Activated CD8-positive, alpha-beta memory T cell treated with anti-CD3 and anti-CD28 coated beads for 4 hours (primary cell): ENCODE data around the gene PCNX4.

Experiments
- DNase-seq, 2 donors: peaks; one replicate each; pipeline ENCODE4 v3.0.0-alpha.2; 2020; ENCODE audit warnings: low read depth in 2 of 2

The PCNX4 gene

DNA sequence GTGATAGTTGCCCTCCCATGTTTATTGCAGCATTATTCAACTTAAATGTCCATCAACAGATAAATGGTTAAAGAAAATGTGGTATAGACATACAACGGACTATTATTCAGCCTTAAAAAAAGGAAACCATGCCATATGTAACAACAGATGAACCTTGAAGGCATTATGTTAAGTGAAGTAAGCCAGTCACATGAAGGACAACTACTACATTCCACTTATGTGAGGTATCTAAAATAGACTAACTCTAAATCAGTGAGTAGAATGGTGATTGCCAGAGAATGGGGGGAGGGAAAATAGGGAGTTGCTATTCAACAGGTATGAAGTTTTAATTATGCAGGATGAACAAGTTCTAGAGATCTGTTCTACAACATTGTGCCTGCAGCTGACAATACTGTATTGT lies 10.1 kb downstream of the PCNX4 start:
- DNase-seq = no peak

DNA sequence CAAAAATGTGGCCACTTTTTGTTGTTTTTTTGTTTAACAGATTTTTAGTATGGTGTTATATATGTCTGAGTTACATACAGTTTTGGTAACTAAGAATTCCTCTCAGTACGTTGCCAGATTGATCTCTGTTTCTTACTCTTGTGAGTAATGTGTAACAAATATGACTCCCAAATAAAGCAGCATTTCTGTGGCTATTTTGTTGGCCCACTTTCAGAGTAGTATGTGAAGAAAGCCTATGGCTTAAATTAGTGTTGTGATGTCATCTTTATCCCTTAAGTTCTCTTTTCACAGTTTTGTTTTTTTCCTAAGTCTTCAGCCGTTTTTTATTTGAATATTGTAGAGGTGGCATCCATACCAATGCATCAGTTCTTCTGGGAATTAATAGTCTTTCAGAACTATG lies 10.7 kb downstream of the PCNX4 start:
- DNase-seq = no peak

- no peak for DNase-seq
Measured at GRCh38 chr14:60106339-60106738, 14.6 kb downstream of the PCNX4 start.

DNA sequence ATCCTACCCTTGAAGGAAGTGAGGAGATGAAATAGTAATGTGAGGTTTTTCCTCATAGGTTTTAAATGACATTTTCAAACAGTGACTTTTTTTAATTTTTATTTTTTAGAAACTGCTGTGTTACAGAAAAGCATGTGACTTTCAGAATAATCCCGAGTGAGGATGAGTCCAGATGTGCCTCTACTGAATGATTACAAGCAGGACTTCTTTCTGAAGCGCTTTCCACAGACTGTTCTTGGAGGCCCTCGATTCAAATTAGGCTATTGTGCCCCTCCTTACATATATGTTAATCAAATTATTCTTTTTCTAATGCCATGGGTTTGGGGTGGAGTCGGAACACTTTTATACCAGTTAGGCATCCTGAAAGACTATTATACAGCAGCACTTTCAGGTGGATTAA lies 15.8 kb downstream of the PCNX4 start:
- DNase-seq = no peak

DNA sequence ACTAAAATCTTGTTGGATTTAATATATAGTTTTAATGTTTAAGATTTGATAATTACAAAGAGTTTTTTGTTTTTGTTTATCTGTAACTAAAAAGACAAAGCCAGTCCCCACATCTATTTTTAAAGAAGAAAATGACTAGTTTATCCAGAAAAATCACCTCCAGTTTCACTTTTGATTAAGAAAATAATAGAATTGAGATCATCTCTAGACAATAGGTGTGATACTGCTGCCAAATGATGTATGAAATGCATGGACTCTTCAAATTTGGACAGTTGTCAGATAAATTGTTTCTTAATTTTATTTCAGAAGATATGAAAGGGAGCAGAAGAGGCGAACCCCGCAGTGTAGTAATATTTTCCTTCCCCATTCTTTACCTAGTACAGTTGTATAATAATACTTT lies 20.0 kb downstream of the PCNX4 start:
- DNase-seq = no peak

DNA sequence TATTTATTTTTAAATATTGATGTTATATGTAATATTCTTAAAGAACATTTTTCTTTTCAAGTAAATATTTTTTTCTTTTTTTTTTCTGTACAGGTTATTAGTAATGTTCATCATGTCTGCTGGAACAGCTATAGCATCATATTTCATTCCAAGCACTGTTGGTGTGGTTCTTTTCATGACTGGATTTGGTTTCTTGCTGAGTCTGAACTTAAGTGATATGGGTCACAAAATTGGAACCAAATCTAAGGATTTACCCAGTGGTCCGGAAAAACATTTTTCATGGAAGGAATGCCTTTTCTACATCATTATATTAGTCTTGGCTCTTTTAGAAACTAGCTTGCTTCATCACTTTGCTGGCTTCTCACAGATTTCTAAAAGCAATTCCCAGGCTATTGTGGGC lies 23.2 kb downstream of the PCNX4 start:
- DNase-seq = no peak

- no peak for DNase-seq
Measured at GRCh38 chr14:60116181-60116580, 24.5 kb downstream of the PCNX4 start.

DNA sequence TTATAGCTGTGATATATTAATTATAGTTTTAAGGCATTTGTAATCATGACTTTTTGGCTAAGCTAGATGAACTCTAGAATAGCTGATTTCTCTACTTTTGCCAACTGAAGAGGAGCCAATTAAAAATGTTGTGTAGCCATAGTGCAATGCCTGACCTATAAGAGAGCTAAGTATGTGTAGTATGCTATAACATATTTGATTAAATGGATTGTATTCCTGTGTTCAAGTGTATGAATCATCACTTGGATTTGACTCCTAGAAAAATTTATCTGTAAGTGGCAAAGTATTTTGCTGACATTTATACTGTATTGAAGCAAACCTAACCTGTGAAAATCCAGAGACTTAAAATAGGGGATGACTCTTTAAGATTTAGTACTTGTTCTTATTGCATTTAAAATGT lies 34.2 kb downstream of the PCNX4 start:
- DNase-seq = no peak

- DNase-seq = no peak
Measured at GRCh38 chr14:60133487-60133886, 41.8 kb downstream of the PCNX4 start.

DNA sequence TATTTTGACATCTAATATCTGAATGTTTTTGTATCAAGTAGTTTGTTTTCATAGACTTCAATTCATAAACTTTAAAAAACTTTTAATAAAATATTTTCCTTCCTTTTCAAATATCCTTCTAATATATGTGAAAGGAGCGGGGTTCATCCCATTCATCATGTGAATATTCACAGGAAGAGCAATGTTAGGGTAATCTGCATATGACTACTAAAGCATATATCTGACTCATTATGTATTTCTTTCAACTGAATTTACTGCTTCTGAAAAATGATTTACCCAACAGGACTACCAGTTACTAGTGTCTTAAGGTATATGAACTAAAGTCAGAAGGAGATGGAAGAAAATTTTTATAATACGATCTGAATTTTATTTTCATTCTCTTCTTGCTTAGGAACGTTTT lies 43.0 kb downstream of the PCNX4 start:
- no peak for DNase-seq

DNA sequence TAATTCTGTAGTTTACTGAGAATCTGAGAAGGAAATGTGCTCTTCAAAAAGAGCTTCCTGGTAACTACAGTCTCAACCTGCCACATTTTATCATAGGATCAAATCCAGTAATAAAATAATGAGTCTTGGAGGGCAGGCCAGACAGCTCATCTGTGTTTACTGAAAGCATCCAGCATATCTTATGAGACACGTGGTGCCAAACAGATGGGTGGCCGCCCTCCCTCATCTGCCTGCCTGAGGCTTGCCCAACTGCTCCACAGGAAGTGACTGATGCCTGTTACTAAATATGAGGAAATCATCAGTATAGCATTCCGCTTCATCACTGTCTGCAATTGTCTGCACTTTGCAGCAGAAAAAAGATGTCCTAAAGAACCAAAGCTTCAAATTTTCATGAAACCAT lies 60.0 kb downstream of the PCNX4 start:
- DNase-seq = peak; percentile 26 to 64

DNA sequence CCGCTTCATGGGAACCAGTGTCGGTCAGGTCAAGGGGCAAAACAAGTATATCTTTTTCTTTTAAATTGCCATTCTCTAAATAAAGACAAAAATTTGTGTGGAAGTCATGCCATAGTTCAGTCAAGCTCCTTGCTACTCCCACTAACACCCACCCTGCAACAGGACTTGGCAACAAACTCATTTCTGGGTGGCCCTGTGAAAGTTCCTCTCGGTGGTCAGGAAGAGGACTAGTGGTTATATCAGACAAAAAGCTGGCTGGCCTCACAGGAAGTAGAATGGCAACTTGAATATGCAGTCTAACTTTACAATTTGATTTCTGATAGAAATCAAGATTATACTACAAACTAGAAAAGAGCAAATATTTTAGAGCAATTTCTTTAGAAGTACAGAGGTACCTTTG lies 62.3 kb downstream of the PCNX4 start:
- DNase-seq = peak in 1 of 2 donors; percentile 3

DNA sequence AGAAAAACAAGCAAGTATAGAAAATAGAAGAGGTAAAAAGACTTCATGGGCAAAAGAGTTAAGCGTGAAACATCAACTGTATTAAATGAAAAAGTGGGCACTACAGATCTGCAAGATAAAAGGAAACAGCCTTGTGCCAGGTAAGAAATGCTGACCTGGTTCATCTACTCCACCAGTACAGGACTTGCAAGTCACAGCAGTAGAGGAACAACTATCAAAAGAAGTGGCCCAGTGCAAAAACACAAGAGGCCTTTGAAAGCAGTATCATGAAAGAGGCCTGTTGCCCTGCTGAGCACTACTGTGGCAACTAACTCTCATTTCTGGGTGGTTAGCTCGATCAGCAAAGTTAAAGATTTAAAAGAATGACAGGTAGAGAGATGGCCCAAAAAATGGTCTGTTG lies 62.9 kb downstream of the PCNX4 start:
- DNase-seq = no peak

GRCh38 chr14:60160422-60160821 lies 68.7 kb downstream of the PCNX4 start:
- DNase-seq = no peak

- DNase-seq = no peak
Measured at GRCh38 chr14:60161196-60162107, 69.7 kb downstream of the PCNX4 start.

DNA sequence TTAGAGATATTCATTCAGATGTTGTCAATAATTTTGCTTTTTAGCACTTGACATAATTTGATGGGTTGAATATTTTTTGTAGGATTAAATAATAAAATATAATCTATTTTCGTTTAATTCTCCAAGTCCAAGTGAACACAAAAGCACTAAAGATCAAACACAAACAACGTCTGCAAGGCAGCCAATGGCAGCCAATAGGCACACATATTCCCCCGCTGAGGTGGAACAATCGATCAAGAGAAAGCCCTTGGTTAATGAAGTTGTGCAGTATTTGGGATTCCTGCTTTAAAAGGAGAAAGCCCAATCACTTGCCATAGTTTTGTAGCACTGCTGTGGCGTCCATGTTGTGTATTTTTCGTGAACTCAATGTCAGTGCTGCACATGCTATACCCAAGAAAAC lies 72.0 kb downstream of the PCNX4 start:
- DNase-seq = no peak

GRCh38 chr14:60164404-60164711 lies 72.6 kb downstream of the PCNX4 start:
- DNase-seq = no peak

DNA sequence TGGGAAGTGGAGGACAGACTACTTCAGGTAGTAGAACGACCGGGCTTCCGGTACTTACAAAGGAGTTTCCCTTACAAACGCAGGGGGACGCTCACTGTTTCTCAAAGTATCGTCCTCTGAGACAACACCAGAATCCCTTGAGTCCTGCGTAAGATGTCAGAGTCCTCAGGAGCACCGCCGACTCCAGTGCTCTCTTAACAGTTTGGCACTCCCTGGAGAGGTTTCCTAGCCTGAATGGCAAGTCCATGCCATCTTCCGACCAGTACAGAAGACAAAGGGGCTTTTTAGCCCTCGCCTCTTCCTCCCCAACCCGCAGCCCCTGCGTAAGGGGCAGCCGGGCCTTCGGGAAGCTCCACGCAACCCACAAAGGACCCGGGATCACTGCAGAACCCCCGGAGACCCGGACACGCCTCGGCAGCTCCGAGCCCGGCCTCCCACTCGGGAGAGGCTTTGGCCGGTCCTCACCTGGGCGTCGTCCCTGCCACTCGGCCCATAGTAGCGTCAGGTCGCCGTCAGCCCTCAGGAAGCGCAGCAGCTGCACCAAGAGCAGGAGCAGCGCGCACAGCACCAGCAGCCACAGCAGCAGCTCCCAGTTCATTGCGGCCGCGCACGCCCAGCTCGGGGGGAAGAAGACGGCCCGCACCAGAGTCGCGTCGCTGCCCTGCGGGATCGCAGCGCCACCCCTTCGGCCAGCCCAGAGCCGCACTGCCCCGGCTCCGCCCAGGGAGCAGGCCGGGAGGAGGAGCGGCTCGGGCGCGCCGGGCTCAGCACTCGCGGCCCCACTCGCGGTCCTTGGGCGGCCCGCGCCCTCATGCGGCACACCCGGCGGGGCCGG lies 73.2 kb downstream of the PCNX4 start, which contains the start of gene DHRS7:
Gene DHRS7, minus strand, starts transcription at position 687 of the 835 bp plus-strand sequence. Its CDS starts 89 bp downstream, at position 598.
- peak; percentile 35 to 36 for DNase-seq

- DNase-seq = no peak
Measured at GRCh38 chr14:60165547-60165876, 73.8 kb downstream of the PCNX4 start.

- DNase-seq = no peak
Measured at GRCh38 chr14:60166142-60166541, 74.4 kb downstream of the PCNX4 start.

GRCh38 chr14:60169722-60170121 lies 78.0 kb downstream of the PCNX4 start:
- no peak for DNase-seq

- DNase-seq = no peak
Measured at GRCh38 chr14:60170948-60171347, 79.2 kb downstream of the PCNX4 start.

GRCh38 chr14:60171690-60172089 lies 80.0 kb downstream of the PCNX4 start:
- DNase-seq = no peak
